ENCODE measurements around the gene RPS6KA3. TPM values are rescaled to one million over a fixed set of nuclear protein-coding genes. Genes with fewer than 3 reads are reported as not detected.

RPS6KA3 gene
- total RNA-seq, 4 donors from 2014 or later: 41.1 to 56.7 (median 50.7) TPM

- no peak overlapping the region for H3K4me3 ChIP-seq
- no peak for DNase-seq
- TF ChIP-seq POLR2A (IDR thresholded peaks at IDR 0.05) (no peak), CTCF (IDR thresholded peaks at IDR 0.05) (no peak)
- H3K27ac ChIP-seq: no peak overlapping the region
- H3K4me1 ChIP-seq: no peaks in the 10 kb centered on the region
- H3K9me3 ChIP-seq: no peaks in the 10 kb centered on the region
- H3K27me3 ChIP-seq: no peaks in the 10 kb centered on the region
- peaks cover 0 to 8% (median 0%) of the 10 kb centered on the region in 3 donors for H3K36me3 ChIP-seq
These were observed 38.5 kb downstream of the RPS6KA3 start for GRCh38 chrX:20228245-20228644.

- no peaks in the 10 kb centered on the region for H3K36me3 ChIP-seq
- no peak for DNase-seq
- H3K4me1 ChIP-seq: no peaks in the 10 kb centered on the region
- H3K27me3 ChIP-seq: no peaks in the 10 kb centered on the region
- H3K9me3 ChIP-seq: no peaks in the 10 kb centered on the region
- H3K4me3 ChIP-seq: no peak overlapping the region
- H3K27ac ChIP-seq: no peak overlapping the region
- TF ChIP-seq POLR2A (IDR thresholded peaks at IDR 0.05) (no peak), CTCF (IDR thresholded peaks at IDR 0.05) (no peak)
These were observed 39.6 kb downstream of the RPS6KA3 start for GRCh38 chrX:20227116-20227515.

GRCh38 chrX:20225488-20225833 lies 41.2 kb downstream of the RPS6KA3 start:
- Histone ChIP-seq H3K9me3 (no peaks in the 10 kb centered on the region), H3K4me1 (no peaks in the 10 kb centered on the region), H3K36me3 (no peaks in the 10 kb centered on the region), H3K27me3 (no peaks in the 10 kb centered on the region), H3K27ac (no peak overlapping the region), H3K4me3 (no peak overlapping the region)
- no peak for TF ChIP-seq POLR2A (IDR thresholded peaks at IDR 0.05)
- no peak for TF ChIP-seq CTCF (IDR thresholded peaks at IDR 0.05)
- no peak for DNase-seq

GRCh38 chrX:20224814-20225487 lies 41.8 kb downstream of the RPS6KA3 start:
- no peaks in the 10 kb centered on the region for H3K4me1 ChIP-seq
- no peak overlapping the region for H3K4me3 ChIP-seq
- no peaks in the 10 kb centered on the region for H3K9me3 ChIP-seq
- DNase-seq: no peak
- H3K27ac ChIP-seq: no peak overlapping the region
- TF ChIP-seq CTCF (IDR thresholded peaks at IDR 0.05) (no peak), POLR2A (IDR thresholded peaks at IDR 0.05) (no peak)
- no peaks in the 10 kb centered on the region for H3K27me3 ChIP-seq
- H3K36me3 ChIP-seq: no peaks in the 10 kb centered on the region

GRCh38 chrX:20221902-20222301 lies 44.8 kb downstream of the RPS6KA3 start:
- TF ChIP-seq POLR2A (IDR thresholded peaks at IDR 0.05) (no peak), CTCF (IDR thresholded peaks at IDR 0.05) (no peak)
- Histone ChIP-seq H3K27me3 (no peaks in the 10 kb centered on the region), H3K4me3 (no peak overlapping the region), H3K4me1 (no peaks in the 10 kb centered on the region), H3K27ac (no peak overlapping the region), H3K36me3 (no peaks in the 10 kb centered on the region), H3K9me3 (no peaks in the 10 kb centered on the region)
- DNase-seq: no peak

Measured in Peyer's patch (tissue), 4 donors.